ENCODE data around the gene PPP1R26. TPM values are rescaled to one million over a fixed set of nuclear protein-coding genes. Genes with fewer than 3 reads are reported as not detected.

PPP1R26 gene
- total and polyA plus RNA-seq, 2 of the 13 experiments (the other 11 are each of a cell fraction or from before 2014, with no cell fraction given), result 8.6 to 11.6 TPM

GRCh38 chr9:135500525-135501260 lies 21.1 kb downstream of the PPP1R26 start, which contains the start of gene MRPS2 (continued):
- TF ChIP-seq ZNF580 (CRISPR knock-in tag; IDR thresholded peaks at IDR 0.05; ENCODE audit: borderline replicate concordance, low read depth), result peak; percentile 88; the same call in 1 of the 2 replicates
- no peak for TF ChIP-seq RCOR2 (CRISPR knock-in tag; IDR thresholded peaks at IDR 0.05)
- TF ChIP-seq ZNF746 (CRISPR knock-in tag; IDR thresholded peaks at IDR 0.05), result peak; percentile 74; the same call in 1 of the 2 replicates
- TF ChIP-seq HOXD1 (CRISPR knock-in tag; IDR thresholded peaks at IDR 0.05), result peak; percentile 71
- TF ChIP-seq TCF7L2 (IDR thresholded peaks at IDR 0.05; ENCODE audit: low read depth, low read length), result no peak
- peak; percentile 82; the same call in 1 of the 2 replicates for TF ChIP-seq KLF9 (CRISPR knock-in tag; IDR thresholded peaks at IDR 0.05; ENCODE audit: low read depth)
- 0 out of 2 replicates have a peak, but pooled peaks have one; percentile 18 for TF ChIP-seq PRDM15 (CRISPR knock-in tag; IDR thresholded peaks at IDR 0.05)
- TF ChIP-seq MLLT10 (CRISPR knock-in tag; IDR thresholded peaks at IDR 0.05), result no peak
- TF ChIP-seq ZNF709 (CRISPR knock-in tag; IDR thresholded peaks at IDR 0.05), result peak; percentile 95
- no peak; the same call in 1 of the 2 replicates for TF ChIP-seq NCOA2 (CRISPR knock-in tag; IDR thresholded peaks at IDR 0.05)
- peak; percentile 53; the same call in 1 of the 2 replicates for TF ChIP-seq ZNF672 (CRISPR knock-in tag; IDR thresholded peaks at IDR 0.05)
- TF ChIP-seq ZNF280B (CRISPR knock-in tag; IDR thresholded peaks at IDR 0.05; ENCODE audit: borderline replicate concordance), result peak; percentile 84
- TF ChIP-seq HIVEP1 (CRISPR knock-in tag; IDR thresholded peaks at IDR 0.05), result no peak; the same call in 1 of the 2 replicates
- TF ChIP-seq PAX8 (CRISPR knock-in tag; IDR thresholded peaks at IDR 0.05; ENCODE audit: borderline replicate concordance), result no peak
- TF ChIP-seq ZNF138 (CRISPR knock-in tag; IDR thresholded peaks at IDR 0.05; ENCODE audit: low read depth), result no peak
- TF ChIP-seq ZNF10 (CRISPR knock-in tag; IDR thresholded peaks at IDR 0.05; ENCODE audit: borderline replicate concordance, low read depth), result no peak
- 0 out of 2 replicates have a peak, but pooled peaks have one; percentile 5 for TF ChIP-seq FOXM1 (CRISPR knock-in tag; IDR thresholded peaks at IDR 0.05)
- TF ChIP-seq FUBP1 (CRISPR knock-in tag; IDR thresholded peaks at IDR 0.05; ENCODE audit: borderline replicate concordance), result no peak

Data from HepG2 (cell line).